BLaER1 treated with 17β-estradiol and CSF1 and Interleukin-3, amounts not matched to agents 10 nM and 100 nM (cell line): ENCODE results near the gene CEP164.
"Not testable (repeated sequence)": the region's sequence is repeated elsewhere in the genome, so short reads cannot be mapped to it uniquely, and the experiment has no call there.

Source experiments
- H3K27ac ChIP-seq, 11 experiments: shearing (Covaris generic); formaldehyde crosslinking; 2 replicates each; pipeline ENCODE4 v1.8.1; 2022
- H3K27me3 ChIP-seq, 11 experiments: shearing (Covaris generic); formaldehyde crosslinking; 2 replicates each; pipeline ENCODE4 v1.8.1; 2022
- H3K36me3 ChIP-seq, 11 experiments: shearing (Covaris generic); formaldehyde crosslinking; 2 replicates each; pipeline ENCODE4 v1.8.1; 2022
- H3K4me1 ChIP-seq, 10 experiments: shearing (Covaris generic); formaldehyde crosslinking; 2 replicates each; pipeline ENCODE4 v1.8.1; 2022
- H3K4me2 ChIP-seq, 11 experiments: shearing (Covaris generic); formaldehyde crosslinking; 2 replicates each; pipeline ENCODE4 v1.8.1; 2022
- H3K4me3 ChIP-seq, 10 experiments: shearing (Covaris generic); formaldehyde crosslinking; 2 replicates each; pipeline ENCODE4 v1.8.1; 2022
- H3K9ac ChIP-seq, 11 experiments: shearing (Covaris generic); formaldehyde crosslinking; 2 replicates each; pipeline ENCODE4 v1.8.1; 2022
- H3K9me3 ChIP-seq, 11 experiments: shearing (Covaris generic); formaldehyde crosslinking; replicated peaks in 1 of 11; 2 replicates each; pipeline ENCODE4 v1.8.1; 2022
- H4K20me1 ChIP-seq, 11 experiments: shearing (Covaris generic); formaldehyde crosslinking; 2 replicates each; pipeline ENCODE4 v1.8.1; 2022
- Cebpa-rat ChIP-seq, 11 experiments: shearing (Covaris generic); IDR thresholded peaks; 2 replicates each; pipeline ENCODE4 v1.8.1; 2022

CEP164 gene

DNA sequence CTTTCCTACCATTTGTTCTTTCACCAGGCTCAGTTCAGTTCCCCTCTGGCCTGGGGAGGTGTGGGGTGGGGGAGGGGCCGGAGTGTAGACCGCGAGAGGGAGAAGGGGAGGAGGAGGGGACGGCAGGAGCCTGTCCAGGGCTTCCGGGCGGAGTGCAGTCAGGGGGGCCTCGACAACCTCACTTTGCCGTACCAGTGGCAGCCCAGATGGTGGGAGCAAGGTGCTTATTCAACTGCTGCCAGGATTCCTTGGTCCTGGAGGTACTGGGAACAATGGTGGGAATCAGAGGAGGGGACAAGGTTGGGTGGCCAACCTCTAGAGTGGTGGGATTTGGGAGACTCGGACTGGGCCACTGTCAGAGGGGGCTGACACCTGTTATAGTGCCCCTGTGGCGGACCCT lies 12.8 kb upstream of the CEP164 start:
- peaks cover 12 to 39% (median 33%) of the 10 kb centered on the region in 10 experiments for H3K4me1 ChIP-seq
- H3K9ac ChIP-seq = peak overlapping the region in 10 of 11 experiments; percentile 70 to 82 (median 80); a peak in 15 of 22 replicates
- no peaks in the 10 kb centered on the region for H3K9me3 ChIP-seq
- H4K20me1 ChIP-seq = peaks cover 0 to 7% (median 0%) of the 10 kb centered on the region in 11 experiments; a peak in 3 of 22 replicates
- H3K4me2 ChIP-seq = peak overlapping the region; percentile 96 to 100 (median 99)
- no peaks in the 10 kb centered on the region for H3K36me3 ChIP-seq
- TF ChIP-seq Cebpa-rat (IDR thresholded peaks at IDR 0.05) = no peak
- H3K27me3 ChIP-seq = peaks cover 24 to 48% (median 43%) of the 10 kb centered on the region in 11 experiments
- H3K4me3 ChIP-seq = peak overlapping the region; percentile 60 to 87 (median 74); a peak in 18 of 20 replicates
- no peak overlapping the region for H3K27ac ChIP-seq

DNA sequence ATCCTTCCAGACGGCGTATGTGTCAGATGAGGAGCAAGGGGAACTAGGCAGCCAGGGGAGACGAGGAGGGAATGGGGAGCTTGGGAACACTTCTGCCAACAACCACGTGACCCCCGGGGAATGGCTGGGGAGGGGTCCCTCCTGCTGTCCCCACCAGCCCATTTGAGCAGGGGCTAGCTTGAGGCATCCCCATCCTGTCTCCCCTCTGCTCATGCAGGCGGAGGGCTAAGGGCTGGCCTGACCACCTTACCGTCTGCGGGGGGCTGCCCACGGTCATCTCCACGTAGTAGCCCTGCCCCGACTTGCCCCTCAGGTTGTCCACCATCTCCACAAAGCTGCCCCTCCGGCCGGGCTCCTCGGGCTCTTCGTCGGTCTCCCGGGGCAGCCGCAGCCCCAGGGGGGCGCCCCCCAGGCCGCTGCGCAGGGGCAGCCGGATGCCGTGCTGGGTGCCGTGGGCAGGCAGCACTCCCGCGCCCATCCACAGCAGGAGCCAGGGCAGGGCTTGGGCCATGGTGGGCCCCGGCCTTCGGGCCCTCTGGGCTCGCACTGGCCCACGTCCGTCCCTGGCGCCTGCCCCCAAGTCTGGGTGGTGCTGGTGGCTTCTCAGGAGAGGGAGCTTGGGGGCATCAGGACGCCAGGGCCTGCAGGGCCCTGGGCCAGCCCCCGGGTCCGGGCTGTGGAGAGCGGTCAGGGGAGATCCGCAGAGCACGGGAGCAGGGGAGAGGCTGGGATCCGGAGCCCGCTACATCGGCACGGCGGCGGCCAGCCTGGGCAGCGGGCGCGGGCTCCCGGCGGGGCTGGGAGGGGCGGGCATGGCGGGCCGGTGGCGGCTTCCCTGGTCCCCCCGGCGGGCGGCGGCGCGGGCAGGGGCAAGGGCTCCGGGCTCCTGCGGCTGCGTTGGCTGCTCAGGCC lies 12.1 kb upstream of the CEP164 start:
- Histone ChIP-seq H3K36me3 (no peaks in the 10 kb centered on the region), H3K9ac (peak overlapping the region; percentile 70 to 82 (median 79)), H3K27me3 (peaks cover 24 to 48% (median 43%) of the 10 kb centered on the region in 11 experiments), H4K20me1 (peaks cover 0 to 7% (median 0%) of the 10 kb centered on the region in 11 experiments; a peak in 3 of 22 replicates), H3K4me3 (peak overlapping the region; percentile 60 to 87 (median 74)), H3K4me1 (peaks cover 12 to 39% (median 33%) of the 10 kb centered on the region in 10 experiments), H3K27ac (peak overlapping the region in 10 of 11 experiments; percentile 12 to 59 (median 46); a peak in 16 of 22 replicates), H3K9me3 (no peaks in the 10 kb centered on the region), H3K4me2 (peak overlapping the region; percentile 96 to 100 (median 99))
- no peak for TF ChIP-seq Cebpa-rat (IDR thresholded peaks at IDR 0.05)

DNA sequence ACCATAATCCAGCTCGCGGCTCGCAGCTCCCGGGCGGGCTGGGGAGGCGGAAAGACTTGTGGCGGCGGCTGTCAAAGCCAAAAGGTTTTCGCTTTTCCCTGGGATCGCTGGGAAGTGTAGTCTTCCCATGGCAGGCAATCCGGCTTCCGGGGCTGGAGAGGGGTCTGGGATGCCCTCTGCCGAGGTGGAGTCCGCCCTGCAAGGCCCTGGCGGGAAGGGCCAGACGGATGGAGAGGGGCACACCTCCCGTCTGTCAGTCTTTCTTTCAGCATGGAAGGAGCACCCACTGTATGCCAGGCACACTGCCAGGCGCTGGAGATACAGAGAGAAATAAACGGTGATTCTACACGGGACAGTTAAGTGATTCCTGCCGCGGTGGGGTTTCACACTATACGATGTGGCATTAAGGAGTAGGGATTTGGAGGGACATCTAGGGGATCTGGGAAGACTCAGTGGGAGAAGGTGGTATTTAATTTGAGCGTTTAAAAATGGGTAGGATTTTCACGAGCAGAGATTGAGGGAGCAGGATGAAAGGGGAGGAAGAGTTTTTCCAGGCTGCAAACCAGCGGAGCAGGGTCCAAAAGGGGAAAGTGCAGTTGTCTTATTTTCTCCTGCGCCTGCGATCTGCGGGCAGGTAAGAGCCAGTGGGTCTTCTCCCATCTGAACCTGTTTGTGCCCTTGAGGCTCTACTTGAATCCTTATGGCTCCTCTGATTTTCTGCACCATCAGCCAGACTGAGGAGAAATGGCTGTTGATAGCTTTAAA lies 11.3 kb upstream of the CEP164 start, which contains the start of gene BACE1:
BACE1 (minus strand) TSS at position 60 of the 765 bp plus-strand sequence. CDS start 461 bp downstream, outside the sequence.
- no peak for TF ChIP-seq Cebpa-rat (IDR thresholded peaks at IDR 0.05)
- Histone ChIP-seq H3K36me3 (no peaks in the 10 kb centered on the region), H4K20me1 (peaks cover 0 to 7% (median 0%) of the 10 kb centered on the region in 11 experiments; a peak in 3 of 22 replicates), H3K4me1 (peaks cover 12 to 39% (median 33%) of the 10 kb centered on the region in 10 experiments), H3K9me3 (no peaks in the 10 kb centered on the region), H3K4me2 (peak within 1 kb of the TSS; percentile 96 to 100 (median 99)), H3K27me3 (peaks cover 24 to 48% (median 43%) of the 10 kb centered on the region in 11 experiments), H3K27ac (peak within 1 kb of the TSS in 10 of 11 experiments; percentile 12 to 59 (median 46); a peak in 16 of 22 replicates), H3K4me3 (peak within 1 kb of the TSS; percentile 60 to 87 (median 74)), H3K9ac (peak within 1 kb of the TSS; percentile 70 to 82 (median 79))

DNA sequence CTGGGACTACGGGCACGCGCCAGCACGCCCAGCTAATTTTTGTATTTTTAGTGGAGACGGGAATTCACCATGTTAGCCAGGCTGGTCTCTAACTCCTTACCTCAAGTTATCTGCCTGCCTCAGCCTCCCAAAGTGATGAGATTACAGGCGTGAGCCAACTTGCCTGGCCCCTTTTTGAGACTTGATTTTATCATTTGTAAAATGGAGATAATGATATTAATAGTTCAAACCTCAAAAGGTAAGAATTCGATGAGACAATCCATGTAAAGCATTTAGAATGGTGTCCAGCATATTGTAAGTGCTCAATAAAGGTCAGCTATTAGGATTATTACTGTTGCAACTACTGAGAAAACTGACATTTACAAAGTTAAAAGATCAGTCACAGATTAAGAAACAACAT lies 8.9 kb upstream of the CEP164 start:
- no peaks in the 10 kb centered on the region for H3K36me3 ChIP-seq
- H4K20me1 ChIP-seq = peaks cover 0 to 7% (median 0%) of the 10 kb centered on the region in 11 experiments; a peak in 2 of 22 replicates
- H3K4me2 ChIP-seq = no peak overlapping the region
- H3K9me3 ChIP-seq = no peaks in the 10 kb centered on the region
- no peak for TF ChIP-seq Cebpa-rat (IDR thresholded peaks at IDR 0.05)
- H3K4me1 ChIP-seq = peaks cover 12 to 27% (median 20%) of the 10 kb centered on the region in 10 experiments
- no peak overlapping the region for H3K9ac ChIP-seq
- H3K27ac ChIP-seq = no peak overlapping the region
- no peak overlapping the region for H3K4me3 ChIP-seq
- H3K27me3 ChIP-seq = peaks cover 24 to 47% (median 42%) of the 10 kb centered on the region in 11 experiments

DNA sequence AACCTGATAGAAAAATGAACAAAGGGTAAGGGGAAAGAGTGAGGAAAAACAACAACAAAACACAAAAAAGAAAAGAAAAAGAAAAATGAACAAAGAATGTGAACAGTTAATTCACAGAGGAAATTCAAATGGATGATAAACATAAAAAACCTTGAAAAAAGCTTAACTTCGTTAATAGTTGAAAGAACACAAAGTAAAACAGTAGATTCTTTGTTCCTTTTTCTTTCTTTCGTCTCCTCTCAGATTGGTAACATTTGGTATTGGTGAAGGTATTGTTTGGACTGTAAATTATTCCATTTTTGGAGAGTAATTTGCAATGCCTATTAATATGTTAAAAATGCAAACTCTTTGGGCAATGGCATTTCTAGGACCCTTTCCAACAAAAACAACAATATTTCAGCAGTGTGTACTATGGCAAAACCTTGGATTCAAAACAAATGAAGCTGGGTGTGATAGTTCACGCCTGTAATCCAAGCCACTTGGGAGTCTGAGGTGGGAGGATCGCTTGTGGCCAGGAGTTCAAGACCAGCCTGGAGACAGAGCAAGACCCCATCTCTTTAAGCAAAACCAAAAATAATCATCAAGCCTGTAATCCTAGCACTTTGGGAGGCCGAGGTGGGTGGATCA lies 8.3 kb upstream of the CEP164 start:
- Histone ChIP-seq H3K4me1 (peaks cover 12 to 21% (median 17%) of the 10 kb centered on the region in 10 experiments), H4K20me1 (peaks cover 0 to 5% (median 0%) of the 10 kb centered on the region in 11 experiments; a peak in 2 of 22 replicates), H3K9ac (no peak overlapping the region), H3K4me2 (no peak overlapping the region), H3K4me3 (no peak overlapping the region), H3K27me3 (peaks cover 24 to 42% (median 37%) of the 10 kb centered on the region in 11 experiments), H3K9me3 (no peaks in the 10 kb centered on the region), H3K27ac (no peak overlapping the region), H3K36me3 (no peaks in the 10 kb centered on the region)
- TF ChIP-seq Cebpa-rat (IDR thresholded peaks at IDR 0.05) = no peak

DNA sequence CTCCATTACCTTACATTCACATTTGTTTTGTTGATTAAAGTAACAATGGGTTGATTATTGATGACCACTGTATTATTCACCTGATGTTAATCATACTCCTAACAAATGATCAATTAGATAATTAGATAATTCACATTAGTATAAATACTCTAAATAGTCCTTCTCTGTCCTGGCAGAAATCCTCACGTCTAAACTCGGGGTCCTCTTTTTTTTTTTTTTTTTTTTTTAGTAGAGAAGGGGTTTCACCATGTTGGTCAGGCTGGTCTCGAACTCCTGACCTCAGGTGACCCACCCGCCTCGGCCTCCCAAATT lies 443 bp upstream of the CEP164 start:
- not testable (repeated sequence) for H3K9me3 ChIP-seq, H3K27me3 ChIP-seq, H4K20me1 ChIP-seq, H3K36me3 ChIP-seq
- Histone ChIP-seq H3K4me3 (peak overlapping the region; percentile 66 to 81 (median 73)), H3K4me1 (peaks cover 12 to 27% (median 15%) of the 10 kb centered on the region in 10 experiments), H3K9ac (peak overlapping the region in 10 of 11 experiments; percentile 78 to 93 (median 86); a peak in 16 of 22 replicates), H3K27ac (peak overlapping the region in 9 of 11 experiments; percentile 68 to 92 (median 82); a peak in 11 of 22 replicates), H3K4me2 (peak overlapping the region; percentile 45 to 93 (median 54); a peak in 16 of 22 replicates)

DNA sequence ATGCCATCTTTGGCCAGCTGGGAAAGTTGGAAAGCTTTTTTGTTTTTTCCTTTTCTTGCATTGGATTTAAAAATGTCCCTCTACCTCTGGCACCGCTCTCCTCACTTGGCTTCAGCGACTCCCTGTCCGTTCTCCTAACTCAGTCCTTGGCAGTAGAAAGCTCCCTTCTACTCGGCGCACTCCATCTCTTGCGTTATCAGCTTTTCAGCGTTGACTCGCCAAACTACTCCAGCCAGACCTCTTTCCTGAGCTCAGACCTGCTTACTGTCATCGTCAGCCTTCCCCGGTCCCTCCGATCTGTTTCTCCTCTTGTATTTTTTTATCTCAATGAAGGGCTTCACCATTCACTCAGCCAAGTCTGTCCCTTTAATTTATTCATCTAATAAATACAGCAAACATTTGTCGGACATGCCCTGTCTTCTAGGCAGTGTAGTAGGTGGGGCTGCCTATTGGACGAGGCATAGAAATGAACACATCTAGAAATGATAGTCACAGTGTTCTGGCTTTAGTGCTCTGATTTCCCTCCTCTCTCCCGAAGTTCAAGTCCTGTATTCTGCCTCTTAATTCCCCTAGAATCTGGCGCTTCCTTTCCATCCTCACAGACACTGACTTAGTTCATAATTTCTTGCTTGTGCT lies 839 bp downstream of the CEP164 start:
- peak overlapping the region; percentile 68 to 92 (median 79) for H3K27ac ChIP-seq
- TF ChIP-seq Cebpa-rat (IDR thresholded peaks at IDR 0.05) = no peak

DNA sequence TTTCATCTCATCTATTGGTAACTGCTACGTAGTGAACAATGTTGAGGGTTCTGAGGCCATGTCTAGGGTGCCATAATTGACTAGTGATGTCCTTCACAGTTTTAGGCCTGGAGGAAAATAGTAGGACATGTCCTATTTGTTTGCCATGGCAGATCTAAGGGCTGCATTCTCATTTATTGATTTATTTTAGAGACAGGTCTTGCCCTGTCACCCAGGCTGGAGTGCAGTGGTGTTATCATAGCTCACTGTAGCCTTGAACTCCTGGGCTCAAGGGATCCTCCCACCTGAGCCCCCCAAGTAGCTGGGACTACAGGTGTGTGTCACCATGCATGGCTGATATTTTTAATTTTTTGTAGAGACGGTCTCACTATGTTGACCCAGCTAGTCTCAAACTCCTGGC lies 5.2 kb downstream of the CEP164 start:
- Histone ChIP-seq H3K4me1 (peaks cover 12 to 31% (median 20%) of the 10 kb centered on the region in 10 experiments), H3K27ac (no peak overlapping the region), H3K36me3 (peaks cover 0 to 40% (median 3%) of the 10 kb centered on the region in 11 experiments; a peak in 6 of 22 replicates), H3K4me2 (no peak overlapping the region), H3K9ac (no peak overlapping the region), H3K27me3 (no peaks in the 10 kb centered on the region), H4K20me1 (peaks cover 0 to 13% (median 0%) of the 10 kb centered on the region in 11 experiments; a peak in 2 of 22 replicates), H3K9me3 (no peaks in the 10 kb centered on the region), H3K4me3 (no peak overlapping the region)
- TF ChIP-seq Cebpa-rat (IDR thresholded peaks at IDR 0.05) = no peak

More for the DNA sequence above, 839 bp downstream of the CEP164 start:
- 0 out of 22 replicates have a peak, but pooled peaks cover 0 to 5% (median 0%) of the 10 kb centered on the region in 11 experiments for H3K36me3 ChIP-seq
- H3K9ac ChIP-seq = peak overlapping the region; percentile 78 to 93 (median 87)
- H3K9me3 ChIP-seq = no peaks in the 10 kb centered on the region
- H3K4me1 ChIP-seq = peaks cover 12 to 27% (median 16%) of the 10 kb centered on the region in 10 experiments
- H3K4me2 ChIP-seq = peak overlapping the region; percentile 85 to 96 (median 92)
- H3K4me3 ChIP-seq = peak overlapping the region; percentile 66 to 81 (median 73)
- no peaks in the 10 kb centered on the region for H3K27me3 ChIP-seq
- peaks cover 0 to 8% (median 0%) of the 10 kb centered on the region in 11 experiments; a peak in 2 of 22 replicates for H4K20me1 ChIP-seq
